ENCODE results near the gene SUOX.
"Not testable (repeated sequence)": the region's sequence is repeated elsewhere in the genome, so short reads cannot be mapped to it uniquely, and the experiment has no call there.

SUOX gene

GRCh38 chr12:55978393-55978792 is 18.7 kb upstream of the SUOX start:
- H3K14ac ChIP-seq (ENCODE audit: low read length in 2 of 2): no peak overlapping the region
- H3K4me3 ChIP-seq (ENCODE audit: insufficient read depth in 1 of 2, low read depth in 1 of 2, low read length in 2 of 2): no peak overlapping the region
- H2BK5ac ChIP-seq (ENCODE audit: low read depth, low read length, poor library complexity, severe bottlenecking): no peak overlapping the region
- H2BK12ac ChIP-seq (ENCODE audit: low read length in 2 of 2): no peak overlapping the region
- no peak overlapping the region for H2AFZ ChIP-seq (ENCODE audit: low read depth, low read length)
- no peak overlapping the region for H3K9ac ChIP-seq (ENCODE audit: low read length)
- DNase-seq: no peak
- peaks cover 8% of the 10 kb centered on the region for H3K4me1 ChIP-seq (ENCODE audit: control insufficient read depth, insufficient read depth, low read depth, low read length)
- no peaks in the 10 kb centered on the region for H3K9me3 ChIP-seq (ENCODE audit: control insufficient read depth, low read length)
- H3K27ac ChIP-seq (ENCODE audit: low read length, poor library complexity, severe bottlenecking): no peak overlapping the region
- H3K27me3 ChIP-seq (ENCODE audit: control insufficient read depth in 1 of 2, insufficient read depth in 1 of 2, low read length in 2 of 2): no peaks in the 10 kb centered on the region
- no peak overlapping the region for H3K4ac ChIP-seq (ENCODE audit: low read depth in 1 of 2, low read length in 2 of 2)
- H2AK5ac ChIP-seq (ENCODE audit: low read length, severe bottlenecking): no peak overlapping the region
- H4K91ac ChIP-seq (ENCODE audit: low read length): no peak overlapping the region
- H3K18ac ChIP-seq (ENCODE audit: low read depth in 1 of 2, low read length in 2 of 2): no peak overlapping the region
- peaks cover 10 to 49% of the 10 kb centered on the region in 2 experiments for H3K36me3 ChIP-seq (ENCODE audit: control insufficient read depth in 1 of 2, insufficient read depth in 2 of 2, low read depth in 1 of 2, low read length in 2 of 2)
- no peak overlapping the region for H3K4me2 ChIP-seq (ENCODE audit: low read length, poor library complexity, severe bottlenecking)
- 95% methylated on average over 7 of the region's 7 CpGs for WGBS
- no peak overlapping the region for H3K23ac ChIP-seq (ENCODE audit: low read length in 2 of 2)
- H3K79me1 ChIP-seq (replicated peaks; ENCODE audit: low read length, poor library complexity, severe bottlenecking): peaks cover 3% of the 10 kb centered on the region
- H2BK120ac ChIP-seq (ENCODE audit: low read depth, low read length): no peak overlapping the region
- no peak overlapping the region for H4K8ac ChIP-seq (ENCODE audit: low read length)
- H2BK15ac ChIP-seq (ENCODE audit: low read depth, poor library complexity, severe bottlenecking): no peak overlapping the region

GRCh38 chr12:55979069-55979468 is 18.0 kb upstream of the SUOX start:
- no peak overlapping the region for H3K18ac ChIP-seq (ENCODE audit: low read depth in 1 of 2, low read length in 2 of 2)
- WGBS: 100% methylated on average over 3 of the region's 3 CpGs
- H3K4me1 ChIP-seq (ENCODE audit: control insufficient read depth, insufficient read depth, low read depth, low read length): peaks cover 8% of the 10 kb centered on the region
- H3K79me1 ChIP-seq (replicated peaks; ENCODE audit: low read length, poor library complexity, severe bottlenecking): peaks cover 3% of the 10 kb centered on the region
- no peak for DNase-seq
- peaks cover 17 to 55% of the 10 kb centered on the region in 2 experiments for H3K36me3 ChIP-seq (ENCODE audit: control insufficient read depth in 1 of 2, insufficient read depth in 2 of 2, low read depth in 1 of 2, low read length in 2 of 2)
- H3K27me3 ChIP-seq (ENCODE audit: control insufficient read depth in 1 of 2, insufficient read depth in 1 of 2, low read length in 2 of 2): no peaks in the 10 kb centered on the region
- H2BK12ac ChIP-seq (ENCODE audit: low read length in 2 of 2): no peak overlapping the region
- H4K8ac ChIP-seq (ENCODE audit: low read length): no peak overlapping the region
- no peak overlapping the region for H3K23ac ChIP-seq (ENCODE audit: low read length in 2 of 2)
- H3K27ac ChIP-seq (ENCODE audit: low read length, poor library complexity, severe bottlenecking): no peak overlapping the region
- no peak overlapping the region for H2BK5ac ChIP-seq (ENCODE audit: low read depth, low read length, poor library complexity, severe bottlenecking)
- no peak overlapping the region for H3K14ac ChIP-seq (ENCODE audit: low read length in 2 of 2)
- no peaks in the 10 kb centered on the region for H3K9me3 ChIP-seq (ENCODE audit: control insufficient read depth, low read length)
- H2BK120ac ChIP-seq (ENCODE audit: low read depth, low read length): no peak overlapping the region
- no peak overlapping the region for H3K9ac ChIP-seq (ENCODE audit: low read length)
- no peak overlapping the region for H3K4ac ChIP-seq (ENCODE audit: low read depth in 1 of 2, low read length in 2 of 2)
- H2AK5ac ChIP-seq (ENCODE audit: low read length, severe bottlenecking): no peak overlapping the region
- H4K91ac ChIP-seq (ENCODE audit: low read length): no peak overlapping the region
- no peak overlapping the region for H2AFZ ChIP-seq (ENCODE audit: low read depth, low read length)
- no peak overlapping the region for H2BK15ac ChIP-seq (ENCODE audit: low read depth, poor library complexity, severe bottlenecking)
- no peak overlapping the region for H3K4me2 ChIP-seq (ENCODE audit: low read length, poor library complexity, severe bottlenecking)
- H3K4me3 ChIP-seq (ENCODE audit: insufficient read depth in 1 of 2, low read depth in 1 of 2, low read length in 2 of 2): no peak overlapping the region

GRCh38 chr12:55981882-55982281 is 15.2 kb upstream of the SUOX start:
- not testable (repeated sequence) for H2BK120ac ChIP-seq (ENCODE audit: low read depth, low read length); H3K27me3 ChIP-seq (ENCODE audit: control insufficient read depth in 1 of 2, insufficient read depth in 1 of 2, low read length in 2 of 2); H3K4me1 ChIP-seq (ENCODE audit: control insufficient read depth, insufficient read depth, low read depth, low read length); H3K9me3 ChIP-seq (ENCODE audit: control insufficient read depth, low read length); H4K91ac ChIP-seq (ENCODE audit: low read length); H3K14ac ChIP-seq (ENCODE audit: low read length in 2 of 2); H2BK15ac ChIP-seq (ENCODE audit: low read depth, poor library complexity, severe bottlenecking); H3K23ac ChIP-seq (ENCODE audit: low read length in 2 of 2); H3K79me1 ChIP-seq (replicated peaks; ENCODE audit: low read length, poor library complexity, severe bottlenecking); H4K8ac ChIP-seq (ENCODE audit: low read length); H2BK5ac ChIP-seq (ENCODE audit: low read depth, low read length, poor library complexity, severe bottlenecking); H3K4me2 ChIP-seq (ENCODE audit: low read length, poor library complexity, severe bottlenecking); H3K27ac ChIP-seq (ENCODE audit: low read length, poor library complexity, severe bottlenecking); H3K18ac ChIP-seq (ENCODE audit: low read depth in 1 of 2, low read length in 2 of 2); H2AK5ac ChIP-seq (ENCODE audit: low read length, severe bottlenecking); H2AFZ ChIP-seq (ENCODE audit: low read depth, low read length); DNase-seq; H3K4ac ChIP-seq (ENCODE audit: low read depth in 1 of 2, low read length in 2 of 2); H3K9ac ChIP-seq (ENCODE audit: low read length); H2BK12ac ChIP-seq (ENCODE audit: low read length in 2 of 2); H3K4me3 ChIP-seq (ENCODE audit: insufficient read depth in 1 of 2, low read depth in 1 of 2, low read length in 2 of 2)
- 70% methylated on average over 4 of the region's 5 CpGs for WGBS
- H3K36me3 ChIP-seq (ENCODE audit: control insufficient read depth in 1 of 2, insufficient read depth in 2 of 2, low read depth in 1 of 2, low read length in 2 of 2): peaks cover 28 to 73% of the 10 kb centered on the region in 2 experiments

- Histone ChIP-seq H2BK12ac (ENCODE audit: low read length in 2 of 2) (no peak overlapping the region), H3K4me1 (ENCODE audit: control insufficient read depth, insufficient read depth, low read depth, low read length) (peaks cover 6% of the 10 kb centered on the region), H2AK5ac (ENCODE audit: low read length, severe bottlenecking) (peak overlapping the region; percentile 51), H3K27ac (ENCODE audit: low read length, poor library complexity, severe bottlenecking) (peak overlapping the region; percentile 37), H2BK120ac (ENCODE audit: low read depth, low read length) (no peak overlapping the region), H3K9me3 (ENCODE audit: control insufficient read depth, low read length) (no peaks in the 10 kb centered on the region), H3K36me3 (ENCODE audit: control insufficient read depth in 1 of 2, insufficient read depth in 2 of 2, low read depth in 1 of 2, low read length in 2 of 2) (peaks cover 33 to 74% of the 10 kb centered on the region in 2 experiments), H4K91ac (ENCODE audit: low read length) (no peak overlapping the region), H3K79me1 (replicated peaks; ENCODE audit: low read length, poor library complexity, severe bottlenecking) (peaks cover 9% of the 10 kb centered on the region), H3K14ac (ENCODE audit: low read length in 2 of 2) (no peak overlapping the region), H3K27me3 (ENCODE audit: control insufficient read depth in 1 of 2, insufficient read depth in 1 of 2, low read length in 2 of 2) (no peaks in the 10 kb centered on the region), H2BK5ac (ENCODE audit: low read depth, low read length, poor library complexity, severe bottlenecking) (no peak overlapping the region), H2AFZ (ENCODE audit: low read depth, low read length) (no peak overlapping the region), H3K4me3 (ENCODE audit: insufficient read depth in 1 of 2, low read depth in 1 of 2, low read length in 2 of 2) (no peak overlapping the region), H3K18ac (ENCODE audit: low read depth in 1 of 2, low read length in 2 of 2) (no peak overlapping the region), H3K4ac (ENCODE audit: low read depth in 1 of 2, low read length in 2 of 2) (no peak overlapping the region), H3K4me2 (ENCODE audit: low read length, poor library complexity, severe bottlenecking) (no peak overlapping the region), H2BK15ac (ENCODE audit: low read depth, poor library complexity, severe bottlenecking) (no peak overlapping the region), H3K23ac (ENCODE audit: low read length in 2 of 2) (no peak overlapping the region), H3K9ac (ENCODE audit: low read length) (peak overlapping the region; percentile 11), H4K8ac (ENCODE audit: low read length) (no peak overlapping the region)
- DNase-seq: no peak
- 98% methylated on average over 3 of the region's 3 CpGs for WGBS
Observed at GRCh38 chr12:55982319-55982936, 14.6 kb upstream of the SUOX start.

Data from mesenchymal stem cell (in vitro differentiated cells and primary cell).